IMR-90 (cell line): ENCODE measurements around the gene NUMA1. TPM values are rescaled to one million over a fixed set of nuclear protein-coding genes. Genes with fewer than 3 reads are reported as not detected.

ENCODE experiments used
- ATAC-seq: fragments of 200-7000 bp; cut with Tn5 transposase; 2 replicates; pipeline ENCODE4 v1.9.1; 2020; ENCODE audit warnings: low read depth, mild to moderate bottlenecking, moderate library complexity
- BruUV-seq: library from RNA; stranded (reverse); fragments of 400-500 nt; replicated peaks from 2 replicates; lab custom pipeline; 2021; lab: Mats Ljungman, UMichigan
- CTCF ChIA-PET: fragments of 300-600 bp; formaldehyde crosslinking; extraction: SDS; loops from one replicate; lab custom pipeline; 2021; ENCODE audit warnings: antibody characterized with exemption; lab: Yijun Ruan, JAX
- POLR2A ChIA-PET: fragments of 300-600 bp; sonication (Branson Sonifier 250); formaldehyde crosslinking; loops from one replicate; lab custom pipeline; 2022; ENCODE audit warnings: antibody characterized with exemption; ENCODE audit not compliant: unreplicated experiment; lab: Charles Lee
- DNase-seq: peaks from one replicate; pipeline ENCODE4 v3.0.0; 2013
- H2AFZ ChIP-seq: replicated peaks from 2 replicates; pipeline ENCODE3; 2013; ENCODE audit warnings: low read length, mild to moderate bottlenecking; ENCODE audit not compliant: poor library complexity
- H2AK5ac ChIP-seq: 2 replicates; pipeline ENCODE4 v1.6.1; 2013; ENCODE audit warnings: low read depth, low read length, inconsistent platforms
- H2AK9ac ChIP-seq: replicated peaks from 2 replicates; pipeline ENCODE3; 2013; ENCODE audit warnings: mild to moderate bottlenecking, low read depth, low read length, moderate library complexity; ENCODE audit not compliant: poor library complexity
- H2BK120ac ChIP-seq: 2 replicates; pipeline ENCODE4 v1.6.1; 2013; ENCODE audit warnings: low read depth, low read length, inconsistent platforms
- H2BK15ac ChIP-seq: 3 replicates; pipeline ENCODE4 v1.6.1; 2013; ENCODE audit warnings: low read depth, low read length, inconsistent platforms
- H2BK20ac ChIP-seq: 2 replicates; pipeline ENCODE4 v1.6.1; 2013; ENCODE audit warnings: low read depth, mild to moderate bottlenecking, inconsistent platforms, low read length, moderate library complexity
- H2BK5ac ChIP-seq: 2 replicates; pipeline ENCODE4 v1.6.1; 2013; ENCODE audit warnings: mild to moderate bottlenecking, low read depth, low read length, inconsistent platforms; ENCODE audit not compliant: poor library complexity, severe bottlenecking
- H3K14ac ChIP-seq: replicated peaks from 2 replicates; pipeline ENCODE4 v1.6.1; 2013; ENCODE audit warnings: low read depth, low read length, inconsistent platforms
- H3K18ac ChIP-seq: 2 replicates; pipeline ENCODE4 v1.6.1; 2013; ENCODE audit warnings: low read depth, low read length, control low read depth
- H3K23ac ChIP-seq: 2 replicates; pipeline ENCODE4 v1.6.1; 2013; ENCODE audit warnings: low read depth, low read length, inconsistent platforms
- H3K27ac ChIP-seq: 2 replicates; pipeline ENCODE4 v1.5.1; 2013; ENCODE audit warnings: mild to moderate bottlenecking, control low read depth, low read length; ENCODE audit not compliant: insufficient read depth
- H3K27me3 ChIP-seq: 2 replicates; pipeline ENCODE4 v1.6.1; 2013; ENCODE audit warnings: low read length; ENCODE audit not compliant: control insufficient read depth, insufficient read depth
- H3K36me3 ChIP-seq: 2 replicates; pipeline ENCODE4 v1.6.1; 2013; ENCODE audit warnings: low read length, mixed read lengths; ENCODE audit not compliant: control insufficient read depth, insufficient read depth
- H3K4ac ChIP-seq: 2 replicates; pipeline ENCODE4 v1.6.1; 2013; ENCODE audit warnings: low read depth, low read length, inconsistent platforms
- H3K4me1 ChIP-seq: 2 replicates; pipeline ENCODE4 v1.6.1; 2013; ENCODE audit warnings: low read length, mixed read lengths; ENCODE audit not compliant: control insufficient read depth, insufficient read depth
- H3K4me2 ChIP-seq: 2 replicates; pipeline ENCODE4 v1.6.1; 2013; ENCODE audit warnings: low read depth, mild to moderate bottlenecking, control low read depth, low read length, moderate library complexity
- H3K4me3 ChIP-seq: 2 replicates; pipeline ENCODE4 v1.5.1; 2013; ENCODE audit warnings: low read depth, mild to moderate bottlenecking, control low read depth, low read length, moderate library complexity; ENCODE audit not compliant: insufficient read depth
- H3K56ac ChIP-seq: 2 replicates; pipeline ENCODE4 v1.6.1; 2013; ENCODE audit warnings: low read length, inconsistent platforms; ENCODE audit not compliant: insufficient read depth; ENCODE audit errors: extremely low read depth
- H3K79me1 ChIP-seq, 2 experiments: 2 replicates each; pipeline ENCODE4 v1.6.1; 2013; ENCODE audit warnings: low read length in 2 of 2, inconsistent platforms in 1 of 2, low read depth in 1 of 2
- H3K9ac ChIP-seq: 2 replicates; pipeline ENCODE4 v1.6.1; 2013; ENCODE audit warnings: low read depth, low read length, control low read depth
- H3K9me1 ChIP-seq: 2 replicates; pipeline ENCODE4 v1.6.1; 2013; ENCODE audit warnings: low read length, inconsistent platforms; ENCODE audit not compliant: insufficient read depth
- H3K9me3 ChIP-seq: 2 replicates; pipeline ENCODE4 v1.6.1; 2013; ENCODE audit warnings: low read length; ENCODE audit not compliant: control insufficient read depth, insufficient read depth
- H4K20me1 ChIP-seq: 2 replicates; pipeline ENCODE4 v1.6.1; 2013; ENCODE audit warnings: low read length, inconsistent platforms; ENCODE audit not compliant: insufficient read depth
- H4K5ac ChIP-seq: 2 replicates; pipeline ENCODE4 v1.6.1; 2013; ENCODE audit warnings: mild to moderate bottlenecking, low read depth, low read length, control low read depth
- H4K8ac ChIP-seq, 2 experiments: 2 replicates each; pipeline ENCODE4 v1.6.1; 2013; ENCODE audit warnings: low read depth in 2 of 2, low read length in 2 of 2, control low read depth in 1 of 2, inconsistent platforms in 1 of 2
- H4K91ac ChIP-seq: 2 replicates; pipeline ENCODE4 v1.6.1; 2013; ENCODE audit warnings: low read depth, low read length, inconsistent platforms; ENCODE audit not compliant: insufficient read depth
- BHLHE40 ChIP-seq: fragments of 150-350 bp; IDR thresholded peaks from 2 replicates; pipeline ENCODE4 v1.6.1; 2016; ENCODE audit warnings: mild to moderate bottlenecking, low read depth, low read length
- CHD1 ChIP-seq: IDR thresholded peaks from 2 replicates; pipeline ENCODE4 v1.6.1; 2012; ENCODE audit warnings: low read depth, low read length, improper control_type of control experiment
- FOS ChIP-seq: fragments of 150-350 bp; IDR thresholded peaks from 2 replicates; pipeline ENCODE4 v1.6.1; 2016; ENCODE audit warnings: low read depth, low read length
- MAZ ChIP-seq: IDR thresholded peaks from 2 replicates; pipeline ENCODE4 v1.6.1; 2012; ENCODE audit warnings: low read depth, mild to moderate bottlenecking, low read length, improper control_type of control experiment, moderate library complexity, borderline replicate concordance
- MXI1 ChIP-seq: IDR thresholded peaks from 2 replicates; pipeline ENCODE4 v1.6.1; 2012; ENCODE audit warnings: low read depth, mild to moderate bottlenecking, low read length, moderate library complexity, borderline replicate concordance
- NFE2L2 ChIP-seq: fragments of 150-350 bp; IDR thresholded peaks from 2 replicates; pipeline ENCODE4 v1.6.1; 2016; ENCODE audit warnings: low read depth, mild to moderate bottlenecking, low read length
- RAD21 ChIP-seq: IDR thresholded peaks from 2 replicates; pipeline ENCODE4 v1.6.1; 2012; ENCODE audit warnings: low read length, improper control_type of control experiment
- RFX5 ChIP-seq: IDR thresholded peaks from 2 replicates; pipeline ENCODE4 v1.8.0; 2012; ENCODE audit warnings: low read depth, mild to moderate bottlenecking, low read length, moderate library complexity
- USF2 ChIP-seq: fragments of 150-350 bp; IDR thresholded peaks from 2 replicates; pipeline ENCODE4 v1.6.1; 2017; ENCODE audit warnings: mild to moderate bottlenecking, antibody characterized with exemption, low read length, low read depth
- WGBS, 2 experiments: methylation state at CpG; one replicate each; pipeline versions ENCODE4 v1.1.5 to v1.1.7; 2013; ENCODE audit warnings: missing lambda C conversion rate in 2 of 2; ENCODE audit not compliant: insufficient read length in 1 of 2; ENCODE audit errors: extremely low coverage in 2 of 2; 5-methylcytosine and 5-hydroxymethylcytosine counted together
- dilution Hi-C: fragments of 300-500 bp; cut with HindIII; formaldehyde crosslinking; loops from one replicate; pipeline ENCODE4 v1.14.3; 2018; ENCODE audit warnings: low sequenced_read_pairs; ENCODE audit not compliant: unreplicated experiment
- in situ Hi-C: fragments of 300-500 bp; cut with MboI; formaldehyde crosslinking; loops from 3 replicates; pipeline ENCODE4 v1.14.3; 2019; ENCODE audit warnings: low sequenced_read_pairs, inconsistent platforms, mixed read lengths
- intact Hi-C: fragments of 100-400 bp; cut with micrococcal nuclease; formaldehyde crosslinking; loops from 2 replicates; pipeline ENCODE4 v1.10.0; 2022
- polyA plus RNA-seq, 3 experiments: library from polyadenylated mRNA; depleted of rRNA; stranded (reverse); fragments of >200 nt; gene quantifications; 2 replicates each; pipeline ENCODE4 v1.2.3, GENCODE V29; 2012; ENCODE audit warnings: low replicate concordance in 1 of 3
- total RNA-seq: library from RNA; depleted of rRNA; stranded (reverse); fragments of >200 nt; gene quantifications from 2 replicates; pipeline ENCODE4 v1.2.3, GENCODE V29; 2012

The NUMA1 gene
- total and polyA plus RNA-seq, 2 of the 4 experiments (the other 2 are of a cell fraction): 61.7 to 97.0 TPM

GRCh38 chr11:72078477-72078876 is 1.9 kb downstream of the NUMA1 start:
- DNase-seq (peak; percentile 26), ATAC-seq (no peak)
- 0 out of 2 replicates have a peak overlapping the region, but pooled peaks have one; percentile 14 for H3K56ac ChIP-seq
- peak overlapping the region; percentile 57; the same call in 1 of the 3 replicates for H2BK15ac ChIP-seq
- no peak overlapping the region for H2AK9ac ChIP-seq
- H2AFZ ChIP-seq: no peak overlapping the region
- H3K4me1 ChIP-seq: peaks cover 3% of the 10 kb centered on the region
- H3K27ac ChIP-seq: peak overlapping the region; percentile 19; the same call in 1 of the 2 replicates
- peak overlapping the region; percentile 75 for H2BK5ac ChIP-seq
- no CpG with 5 or more reads among the region's 6 CpGs for WGBS, 2 experiments
- no peaks in the 10 kb centered on the region for H3K27me3 ChIP-seq
- H3K36me3 ChIP-seq: no peaks in the 10 kb centered on the region
- H3K4me2 ChIP-seq: peak overlapping the region; percentile 89; the same call in 1 of the 2 replicates
- peak overlapping the region; percentile 23; the same call in 1 of the 2 replicates for H4K5ac ChIP-seq
- peak overlapping the region; percentile 31; the same call in 1 of the 2 replicates for H2AK5ac ChIP-seq
- CTCF ChIA-PET: interaction anchor here (0.8 to 1.0 kb wide), 2 partner anchors 38 to 53 kb away, joined by 3 to 4 read pairs; no protein-coding TSS in a partner anchor
- peak overlapping the region; percentile 91; the same call in 1 of the 2 replicates for H3K23ac ChIP-seq
- TF ChIP-seq RFX5: no peak
- TF ChIP-seq USF2: no peak
- TF ChIP-seq MXI1: no peak
- TF ChIP-seq CHD1: no peak
- no peak for TF ChIP-seq NFE2L2
- no peak for TF ChIP-seq RAD21
- no peak for TF ChIP-seq BHLHE40
- no peak for TF ChIP-seq FOS
- no peak for TF ChIP-seq MAZ
- H3K18ac ChIP-seq: no peak overlapping the region
- no TSS peak for BruUV-seq
- no peak overlapping the region; the same call in 1 of the 2 replicates for H3K9ac ChIP-seq
- peak overlapping the region; percentile 31 for H4K91ac ChIP-seq
- H3K9me1 ChIP-seq: peaks cover 4% of the 10 kb centered on the region; the same call in 1 of the 2 replicates
- no peaks in the 10 kb centered on the region for H3K9me3 ChIP-seq
- H3K79me1 ChIP-seq: peaks cover 22 to 51% of the 10 kb centered on the region in 2 experiments
- intact Hi-C loops (no loop called here), dilution Hi-C loops (no loop called here), in situ Hi-C loops (loop anchor here (5.0 kb wide), 1 partner anchor 41 kb away; no protein-coding TSS in a partner anchor)
- H2BK20ac ChIP-seq: peak overlapping the region; percentile 4; the same call in 1 of the 2 replicates
- POLR2A ChIA-PET: no interaction called here
- H2BK120ac ChIP-seq: peak overlapping the region; percentile 56; the same call in 1 of the 2 replicates
- H3K4me3 ChIP-seq: peak overlapping the region; percentile 57; the same call in 1 of the 2 replicates
- peak overlapping the region; percentile 53 for H3K14ac ChIP-seq
- peak overlapping the region; percentile 72 to 88; a peak in 3 of 4 replicates for H4K8ac ChIP-seq
- peak overlapping the region; percentile 61 for H3K4ac ChIP-seq
- H4K20me1 ChIP-seq: no peaks in the 10 kb centered on the region
